ENCODE measurements around the gene ORM1.

The ORM1 gene

GRCh38 chr9:114355821-114356220, 32.9 kb downstream of the ORM1 start:
- TF ChIP-seq FOXM1 (IDR thresholded peaks at IDR 0.05; ENCODE audit: borderline replicate concordance) (no peak), SUZ12 (IDR thresholded peaks at IDR 0.05) (no peak), HDGF (IDR thresholded peaks at IDR 0.05; ENCODE audit: borderline replicate concordance) (no peak), FOXA1 (IDR thresholded peaks at IDR 0.05) (no peak), ELF4 (IDR thresholded peaks at IDR 0.05) (no peak), TARDBP (IDR thresholded peaks at IDR 0.05) (no peak), CTBP1 (IDR thresholded peaks at IDR 0.05; ENCODE audit: borderline replicate concordance) (no peak), NFRKB (IDR thresholded peaks at IDR 0.05) (no peak), FOXK2 (IDR thresholded peaks at IDR 0.05) (no peak), ZNF384 (IDR thresholded peaks at IDR 0.05) (no peak)
- TF ChIP-seq, protein P1, sequence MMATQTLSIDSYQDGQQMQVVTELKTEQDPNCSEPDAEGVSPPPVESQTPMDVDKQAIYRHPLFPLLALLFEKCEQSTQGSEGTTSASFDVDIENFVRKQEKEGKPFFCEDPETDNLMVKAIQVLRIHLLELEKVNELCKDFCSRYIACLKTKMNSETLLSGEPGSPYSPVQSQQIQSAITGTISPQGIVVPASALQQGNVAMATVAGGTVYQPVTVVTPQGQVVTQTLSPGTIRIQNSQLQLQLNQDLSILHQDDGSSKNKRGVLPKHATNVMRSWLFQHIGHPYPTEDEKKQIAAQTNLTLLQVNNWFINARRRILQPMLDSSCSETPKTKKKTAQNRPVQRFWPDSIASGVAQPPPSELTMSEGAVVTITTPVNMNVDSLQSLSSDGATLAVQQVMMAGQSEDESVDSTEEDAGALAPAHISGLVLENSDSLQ (IDR thresholded peaks at IDR 0.05), result no peak
- CTCF ChIA-PET, result interaction anchor here (0.5 kb wide), 1 partner anchor 241 kb away, joined by 4 read pairs; no protein-coding TSS in a partner anchor
- no peak for DNase-seq (ENCODE audit: extremely low spot score)
- POLR2A ChIA-PET, result interaction anchor here (0.9 kb wide), 1 partner anchor 232 kb away, joined by 3 read pairs; the partner anchor contains the start of gene ATP6V1G1

- ChIA-PET POLR2A (no interaction called here), CTCF (no interaction called here)
- TF ChIP-seq LEF1 (IDR thresholded peaks at IDR 0.05; ENCODE audit: borderline replicate concordance), result no peak
- TF ChIP-seq ARNT (IDR thresholded peaks at IDR 0.05), result no peak
- TF ChIP-seq SUZ12 (IDR thresholded peaks at IDR 0.05), result no peak
- no peak for TF ChIP-seq ELF4 (IDR thresholded peaks at IDR 0.05)
- TF ChIP-seq TARDBP (IDR thresholded peaks at IDR 0.05), result no peak
- no peak for TF ChIP-seq BHLHE40 (IDR thresholded peaks at IDR 0.05; ENCODE audit: borderline replicate concordance)
- no peak for TF ChIP-seq FOXA1 (IDR thresholded peaks at IDR 0.05)
- no peak for TF ChIP-seq HDGF (IDR thresholded peaks at IDR 0.05; ENCODE audit: borderline replicate concordance)
- no peak for TF ChIP-seq SP1 (IDR thresholded peaks at IDR 0.05)
- TF ChIP-seq CTBP1 (IDR thresholded peaks at IDR 0.05; ENCODE audit: borderline replicate concordance), result no peak
- no peak for TF ChIP-seq FOXM1 (IDR thresholded peaks at IDR 0.05; ENCODE audit: borderline replicate concordance)
- no peak for TF ChIP-seq ZNF384 (IDR thresholded peaks at IDR 0.05)
- TF ChIP-seq FOXK2 (IDR thresholded peaks at IDR 0.05), result no peak
- DNase-seq (ENCODE audit: extremely low spot score), result no peak
Observed at GRCh38 chr9:114356792-114357191, 33.9 kb downstream of the ORM1 start.

DNA sequence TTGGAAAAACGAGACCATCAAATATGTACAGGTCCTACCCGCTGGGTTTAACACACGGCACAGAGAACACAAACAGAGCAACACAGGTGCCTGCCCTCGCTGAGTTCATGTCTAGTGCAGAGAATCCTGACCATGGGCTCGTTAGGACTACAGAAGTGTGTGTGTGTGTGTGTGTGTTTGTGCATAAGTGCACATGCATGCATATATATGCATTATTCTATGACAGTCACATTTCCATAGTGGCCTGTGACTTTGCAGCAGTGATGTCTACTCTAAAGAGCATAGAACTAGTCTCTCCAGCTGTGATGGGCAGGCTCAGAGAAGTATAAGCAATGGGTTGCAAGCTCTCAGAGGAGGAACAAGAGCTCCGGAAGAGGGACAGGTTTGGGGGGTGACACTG, 34.5 kb downstream of the ORM1 start:
- ChIA-PET CTCF (no interaction called here), POLR2A (no interaction called here)
- TF ChIP-seq FOXA1 (IDR thresholded peaks at IDR 0.05) (no peak), ZNF384 (IDR thresholded peaks at IDR 0.05) (no peak)
- no peak for DNase-seq (ENCODE audit: extremely low spot score)

GRCh38 chr9:114357911-114358328, 35.0 kb downstream of the ORM1 start:
- no peak for DNase-seq (ENCODE audit: extremely low spot score)
- ChIA-PET CTCF (no interaction called here), POLR2A (no interaction called here)
- TF ChIP-seq CTBP1 (IDR thresholded peaks at IDR 0.05; ENCODE audit: borderline replicate concordance) (no peak), L3MBTL2 (conservative IDR thresholded peaks at IDR 0.05) (no peak), BHLHE40 (IDR thresholded peaks at IDR 0.05; ENCODE audit: borderline replicate concordance) (no peak), ARNT (IDR thresholded peaks at IDR 0.05) (no peak), SP1 (IDR thresholded peaks at IDR 0.05) (no peak), ZNF384 (IDR thresholded peaks at IDR 0.05) (no peak), TARDBP (IDR thresholded peaks at IDR 0.05) (no peak), FOXK2 (IDR thresholded peaks at IDR 0.05) (no peak), NFRKB (IDR thresholded peaks at IDR 0.05) (no peak), SUZ12 (IDR thresholded peaks at IDR 0.05) (no peak), FOXA1 (IDR thresholded peaks at IDR 0.05) (no peak), LEF1 (IDR thresholded peaks at IDR 0.05; ENCODE audit: borderline replicate concordance) (no peak), HDGF (IDR thresholded peaks at IDR 0.05; ENCODE audit: borderline replicate concordance) (no peak), FOXM1 (IDR thresholded peaks at IDR 0.05; ENCODE audit: borderline replicate concordance) (no peak)
- TF ChIP-seq, protein P1 (IDR thresholded peaks at IDR 0.05), result no peak

DNA sequence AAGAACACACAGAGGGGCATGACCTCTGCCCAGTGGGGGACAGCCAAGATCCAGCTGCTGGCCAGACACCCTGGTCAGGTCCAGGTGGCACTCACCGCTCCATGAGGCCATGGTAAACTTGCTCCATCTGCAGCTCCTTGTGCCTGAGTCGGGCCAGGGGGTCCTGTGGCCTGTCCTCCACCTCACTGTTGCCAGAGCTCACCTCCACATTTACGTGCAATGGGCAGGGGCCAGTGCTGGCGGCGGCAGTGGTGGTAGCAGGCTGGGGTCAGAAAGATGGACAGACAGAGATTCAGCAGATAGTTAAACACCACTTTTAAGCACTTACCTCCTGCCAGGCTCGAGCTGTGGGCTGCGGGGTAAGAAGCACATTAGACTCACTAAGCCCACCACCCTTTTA, 36.9 kb downstream of the ORM1 start:
- no peak for DNase-seq (ENCODE audit: extremely low spot score)
- ChIA-PET POLR2A (no interaction called here), CTCF (no interaction called here)
- TF ChIP-seq ARNT (IDR thresholded peaks at IDR 0.05), result no peak
- TF ChIP-seq TARDBP (IDR thresholded peaks at IDR 0.05), result no peak
- TF ChIP-seq NFRKB (IDR thresholded peaks at IDR 0.05), result no peak
- no peak for TF ChIP-seq BHLHE40 (IDR thresholded peaks at IDR 0.05; ENCODE audit: borderline replicate concordance)
- no peak for TF ChIP-seq ZNF384 (IDR thresholded peaks at IDR 0.05)
- TF ChIP-seq LEF1 (IDR thresholded peaks at IDR 0.05; ENCODE audit: borderline replicate concordance), result no peak
- no peak for TF ChIP-seq FOXM1 (IDR thresholded peaks at IDR 0.05; ENCODE audit: borderline replicate concordance)
- no peak for TF ChIP-seq ELF4 (IDR thresholded peaks at IDR 0.05)

GRCh38 chr9:114361542-114361941, 38.6 kb downstream of the ORM1 start:
- POLR2A ChIA-PET, result no interaction called here
- DNase-seq (ENCODE audit: extremely low spot score), result no peak
- CTCF ChIA-PET, result no interaction called here
- TF ChIP-seq LEF1 (IDR thresholded peaks at IDR 0.05; ENCODE audit: borderline replicate concordance), result no peak

DNA sequence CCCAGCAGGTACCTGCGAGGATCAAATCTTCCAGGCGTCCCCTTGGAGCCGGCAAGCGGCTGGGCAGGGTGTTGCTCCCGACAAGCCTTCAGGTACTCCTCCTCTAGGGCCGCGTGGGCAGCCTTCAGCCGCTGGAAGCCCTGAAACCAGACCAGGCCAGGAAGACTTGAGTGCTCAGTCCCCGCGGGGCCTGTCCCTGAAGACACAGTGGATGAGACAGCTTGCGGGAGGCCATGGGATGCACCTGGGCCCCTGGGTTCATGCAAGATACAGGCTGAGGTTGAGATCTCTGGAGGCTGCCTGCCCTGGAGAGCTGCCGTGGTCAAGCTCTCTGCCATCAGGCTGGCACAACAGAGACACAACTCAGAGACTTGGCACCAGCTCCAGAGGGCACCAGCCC, 39.5 kb downstream of the ORM1 start:
- no peak for DNase-seq (ENCODE audit: extremely low spot score)
- POLR2A ChIA-PET, result no interaction called here
- TF ChIP-seq HDGF (IDR thresholded peaks at IDR 0.05; ENCODE audit: borderline replicate concordance), result no peak
- TF ChIP-seq TARDBP (IDR thresholded peaks at IDR 0.05), result no peak
- no peak for TF ChIP-seq NFRKB (IDR thresholded peaks at IDR 0.05)
- no peak for TF ChIP-seq ZNF384 (IDR thresholded peaks at IDR 0.05)
- TF ChIP-seq LEF1 (IDR thresholded peaks at IDR 0.05; ENCODE audit: borderline replicate concordance), result no peak
- no peak for TF ChIP-seq SUZ12 (IDR thresholded peaks at IDR 0.05)
- TF ChIP-seq, protein P1 (IDR thresholded peaks at IDR 0.05), result no peak
- no peak for TF ChIP-seq ARNT (IDR thresholded peaks at IDR 0.05)
- TF ChIP-seq L3MBTL2 (conservative IDR thresholded peaks at IDR 0.05), result no peak
- TF ChIP-seq ELF4 (IDR thresholded peaks at IDR 0.05), result no peak
- CTCF ChIA-PET, result interaction anchor here (0.7 to 0.9 kb wide), 2 partner anchors 23 to 399 kb away, joined by 3 read pairs; no protein-coding TSS in a partner anchor

Measured in HEK293T (cell line).